Inferior parietal cortex (tissue), 1 donor: ENCODE results near the gene DACT2.
"Not testable (repeated sequence)": the region's sequence is repeated elsewhere in the genome, so short reads cannot be mapped to it uniquely, and the experiment has no call there.

Experiments
- DNase-seq: peaks from one replicate; pipeline ENCODE4 v3.0.0-alpha.2; 2016; ENCODE audit errors: extremely low spot score

Gene DACT2

DNA sequence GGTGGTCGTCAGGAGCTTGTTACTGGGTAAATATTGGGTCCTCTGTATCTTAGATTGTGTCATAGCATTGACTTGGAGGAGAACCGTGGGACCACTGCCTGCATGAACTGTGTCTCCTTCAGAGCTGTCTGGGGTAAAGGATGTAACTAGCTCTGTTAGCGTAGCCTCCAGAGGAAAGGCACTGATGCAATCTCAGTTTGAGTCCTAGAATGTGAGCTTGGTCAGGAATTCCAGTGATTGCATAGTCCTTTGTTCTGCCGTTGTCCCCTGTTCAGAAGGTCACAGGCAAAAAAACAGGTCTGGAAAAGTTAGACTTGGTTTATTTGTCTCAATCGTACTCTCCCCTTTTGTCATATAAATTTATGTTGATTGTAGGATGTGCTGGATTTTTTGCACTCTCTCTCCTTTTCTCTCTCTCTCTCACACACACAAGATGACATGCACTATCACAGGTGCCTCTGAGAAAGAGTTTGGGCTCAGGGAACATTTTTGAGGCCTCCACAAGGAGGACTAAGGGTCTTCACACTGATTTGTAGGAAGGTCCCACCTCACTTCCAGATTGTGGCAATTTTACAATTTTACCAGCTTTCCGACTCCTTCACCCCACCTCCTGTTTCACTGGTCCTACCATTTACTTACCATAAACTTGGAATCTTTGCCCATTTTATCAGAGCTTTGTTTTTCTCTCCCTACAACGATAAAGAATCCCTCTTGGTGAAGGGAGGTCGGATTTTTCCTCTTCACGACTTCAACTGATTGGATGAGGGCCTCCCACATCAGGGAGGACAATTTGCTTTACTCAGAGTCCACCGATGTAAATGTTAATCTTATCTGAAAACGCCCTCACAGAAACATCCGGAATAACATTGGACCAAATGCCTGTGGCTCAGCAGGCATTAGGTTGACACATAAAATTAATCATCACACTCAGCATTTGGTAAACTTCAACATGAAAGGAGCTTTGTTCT lies 7.0 kb upstream of the DACT2 start:
- DNase-seq = no peak

DNA sequence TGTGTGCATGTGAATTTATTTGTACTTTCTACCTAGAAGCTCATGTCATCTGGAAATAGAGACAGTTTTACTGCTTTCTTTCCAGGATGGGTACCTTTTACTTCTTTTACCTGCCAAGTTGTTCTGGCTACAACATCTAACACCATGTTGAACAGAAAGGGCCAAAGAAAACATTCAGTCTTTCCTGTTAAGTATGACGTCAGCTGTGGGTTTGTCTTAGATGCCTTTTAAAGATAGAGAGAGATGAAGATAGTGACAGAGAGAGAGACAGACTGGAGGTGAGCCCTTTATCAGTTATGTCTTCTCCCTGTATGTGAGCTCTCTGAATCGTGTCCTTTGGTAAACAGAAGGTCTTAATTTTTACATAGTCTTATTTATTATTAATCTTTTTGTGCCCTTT lies 3.4 kb upstream of the DACT2 start:
- no peak for DNase-seq

DNA sequence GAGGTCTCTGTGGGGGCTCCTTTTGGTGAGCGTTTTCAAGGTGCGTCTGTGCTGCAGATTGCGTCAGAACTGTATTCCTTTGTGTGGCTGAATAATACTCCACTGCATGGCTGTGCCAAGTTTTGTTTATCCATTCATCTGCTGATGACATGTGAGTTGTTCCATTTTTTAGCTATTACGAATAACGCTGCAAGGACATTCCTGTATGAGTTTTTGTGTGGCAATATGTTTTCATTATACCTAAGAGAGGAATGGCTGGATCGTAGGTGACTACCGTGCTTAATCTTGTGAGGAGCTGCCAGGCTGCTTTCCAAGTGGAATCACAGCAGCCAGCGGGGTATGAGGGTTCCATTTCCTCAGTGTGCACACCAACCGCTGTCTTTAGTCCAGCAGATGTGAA lies 1.1 kb upstream of the DACT2 start:
- DNase-seq = no peak

DNA sequence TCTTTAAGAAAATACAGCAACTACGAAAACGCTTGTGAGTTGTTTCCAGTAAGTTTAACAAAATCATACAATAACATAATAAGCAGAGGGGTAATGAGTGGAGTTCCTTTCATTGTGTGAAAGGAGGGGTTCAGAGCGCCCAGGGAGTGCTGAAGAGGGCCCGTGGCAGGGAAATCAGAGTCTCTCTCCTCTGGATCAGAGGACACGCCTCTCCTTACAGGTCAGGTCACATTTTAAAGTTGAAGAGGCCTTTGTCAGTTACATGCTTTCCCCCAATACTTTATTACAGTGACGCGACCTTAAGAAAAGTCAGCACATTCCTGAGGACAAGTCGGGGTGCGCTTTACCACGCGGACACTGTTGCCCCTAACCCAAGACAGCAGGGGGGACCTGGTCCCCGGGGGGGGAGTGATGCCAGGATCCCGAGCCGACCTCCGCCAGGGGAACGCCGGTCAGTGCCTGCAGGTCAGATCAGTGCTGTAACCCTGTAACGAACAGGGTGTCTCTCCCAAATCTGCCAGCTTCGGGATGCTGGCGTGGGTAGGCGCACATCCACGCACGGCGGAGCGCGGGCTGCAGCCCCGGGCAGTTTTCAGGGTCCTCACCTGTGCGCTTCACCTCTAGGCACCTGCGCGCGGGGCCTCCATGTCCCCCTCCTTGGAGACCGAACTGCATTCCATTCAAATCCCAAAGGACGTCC lies 848 bp downstream of the DACT2 start:
- no peak for DNase-seq

DNA sequence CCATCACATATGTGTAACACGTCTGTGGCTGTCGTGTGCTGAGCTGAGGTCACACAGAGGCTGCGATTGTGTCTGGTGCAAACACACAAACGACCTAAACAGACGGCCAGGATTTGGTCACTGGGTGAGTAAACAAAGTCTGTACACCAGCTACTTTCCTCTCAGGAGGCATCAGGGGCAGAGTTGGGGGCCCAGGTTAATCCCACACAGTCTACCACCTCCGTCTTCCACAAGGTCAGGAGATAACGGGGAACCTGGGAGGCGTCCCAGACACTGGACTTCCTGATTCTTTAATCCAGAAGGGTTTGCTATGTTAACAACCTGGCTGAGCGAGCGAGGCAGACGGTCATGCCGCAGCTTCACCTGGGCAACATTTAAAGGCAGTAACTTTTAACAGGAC lies 1.5 kb downstream of the DACT2 start:
- no peak for DNase-seq

DNA sequence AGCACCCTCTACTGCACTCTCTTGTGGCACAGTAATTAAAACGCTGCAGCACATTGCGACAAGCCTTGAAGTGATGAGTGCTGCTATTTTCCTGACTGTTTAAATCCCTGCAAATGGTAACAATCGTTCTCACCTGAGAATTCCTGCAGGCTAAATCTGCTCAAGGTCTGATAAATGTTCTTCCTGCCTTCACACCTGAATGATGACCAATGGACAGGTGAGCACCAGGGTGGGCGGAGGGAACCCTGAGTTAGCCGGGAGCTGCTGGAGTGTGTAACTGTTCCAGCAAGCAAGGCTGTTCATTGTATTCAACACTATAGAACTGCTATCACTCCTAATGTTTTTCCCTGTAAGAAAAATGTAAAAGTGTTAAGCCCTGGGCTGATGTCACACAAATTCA lies 4.0 kb downstream of the DACT2 start:
- no peak for DNase-seq

DNA sequence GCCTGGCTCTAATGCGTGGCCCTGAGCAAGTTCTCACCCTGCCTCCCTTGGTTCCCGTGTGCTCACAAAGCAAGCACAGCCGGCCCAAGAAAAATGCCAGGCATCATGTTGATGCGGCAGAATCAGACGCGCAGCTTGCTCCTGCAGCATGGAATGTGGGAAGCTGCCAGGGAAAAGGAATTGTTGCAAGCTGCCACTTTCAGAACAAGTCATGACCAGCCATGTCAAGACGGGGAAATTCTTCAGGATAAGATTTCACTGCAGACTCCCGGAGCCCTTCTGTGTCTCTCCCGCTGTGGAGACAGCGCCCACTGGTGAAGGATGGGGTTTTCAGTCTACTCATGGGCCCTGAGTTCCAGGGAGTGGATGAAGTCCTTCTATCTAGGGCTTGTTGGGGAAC lies 4.6 kb downstream of the DACT2 start:
- DNase-seq = no peak

DNA sequence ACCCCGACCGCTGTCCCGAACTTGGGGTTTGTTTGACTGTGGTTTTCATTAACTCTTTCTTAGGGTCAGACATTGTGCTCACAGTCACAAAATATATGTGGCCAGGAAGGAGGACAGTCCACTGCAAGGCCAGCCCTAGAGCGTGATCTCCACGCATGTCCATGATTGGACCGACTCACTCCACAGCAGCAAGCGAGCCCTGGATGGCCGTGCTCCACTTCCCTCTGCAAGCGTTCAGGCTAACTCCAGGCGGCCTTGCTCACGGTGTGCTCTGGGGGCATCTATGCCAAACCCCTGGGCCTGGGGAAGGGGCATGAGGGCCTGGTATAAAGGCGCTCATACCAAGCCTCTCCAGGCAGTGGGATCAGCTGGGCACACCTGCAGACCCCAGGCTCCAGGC lies 5.6 kb downstream of the DACT2 start:
- no peak for DNase-seq

DNA sequence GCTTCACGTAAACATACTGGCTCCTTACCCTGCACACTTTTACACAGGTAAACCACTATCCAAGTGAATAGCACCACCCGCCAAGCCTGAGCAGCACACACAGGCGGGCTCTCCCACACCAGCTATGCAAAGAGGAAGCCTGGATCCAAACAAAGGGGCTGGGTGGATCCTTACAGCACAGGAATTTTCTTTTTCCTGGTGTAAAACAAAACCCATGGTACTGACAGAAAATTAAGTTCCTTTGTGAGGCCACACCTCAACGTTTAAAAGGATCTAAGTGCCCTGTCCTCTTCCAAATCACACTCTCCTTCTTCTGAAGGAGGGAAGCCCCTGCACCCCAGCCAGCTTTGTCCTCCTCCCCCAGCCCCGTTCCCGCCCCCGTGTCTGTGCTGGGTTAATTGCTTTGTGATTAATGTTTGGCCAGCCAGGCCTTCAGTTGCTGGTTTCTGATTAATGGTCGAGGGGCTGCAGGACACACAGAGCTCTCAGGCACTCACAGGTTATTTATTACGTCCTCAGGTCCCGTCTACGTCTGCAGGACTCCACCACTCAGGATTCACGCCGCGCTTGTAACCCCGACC lies 6.1 kb downstream of the DACT2 start:
- no peak for DNase-seq

DNA sequence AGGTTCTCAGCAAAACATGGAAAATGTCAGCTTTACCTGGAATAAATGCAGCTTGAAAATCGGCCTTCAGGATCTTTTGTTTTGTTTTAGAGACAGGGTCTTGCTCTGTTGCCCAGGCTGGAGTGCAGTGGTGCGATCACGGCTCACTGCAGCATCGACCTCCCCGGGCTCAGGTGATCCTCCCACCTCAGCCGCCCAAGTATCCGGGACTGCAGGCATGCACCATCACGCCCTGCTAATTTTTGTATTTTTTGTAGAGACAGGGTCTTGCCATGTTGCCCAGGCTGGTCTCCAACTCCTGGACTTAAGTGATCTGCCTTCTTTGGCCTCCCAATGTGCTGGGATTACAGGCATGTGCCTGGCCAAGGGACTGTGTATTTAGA lies 7.5 kb downstream of the DACT2 start:
- DNase-seq = not testable (repeated sequence)

DNA sequence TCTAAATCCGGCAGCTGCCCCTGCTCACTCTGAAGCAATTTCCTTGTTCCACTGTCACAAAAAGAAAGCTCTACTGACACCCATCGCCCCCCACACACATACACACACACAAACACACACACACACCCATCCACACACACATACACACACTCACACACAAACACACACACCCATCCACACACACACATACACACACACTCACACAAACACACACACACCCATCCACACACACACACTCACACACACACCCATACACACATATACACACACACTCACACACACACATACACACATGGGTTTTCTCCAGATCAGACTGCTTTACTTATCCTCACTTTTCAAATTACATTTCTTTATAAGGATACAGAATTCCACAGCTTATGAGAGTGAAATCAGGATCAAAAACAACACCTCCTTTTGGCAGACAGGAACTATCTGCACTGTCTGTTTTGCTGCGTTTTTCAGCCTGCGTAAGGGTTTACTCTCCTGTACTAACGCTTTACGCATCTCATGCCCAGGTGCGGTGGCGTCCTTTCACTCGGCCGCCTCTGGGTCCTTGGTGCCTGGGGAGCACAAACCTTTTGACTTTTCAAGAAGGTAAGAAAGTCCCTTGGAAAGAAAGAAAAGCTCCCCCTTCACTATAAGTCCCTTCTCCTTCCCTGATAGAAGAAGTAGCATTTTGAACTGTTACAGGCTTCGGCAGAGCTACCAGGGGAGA lies 8.0 kb downstream of the DACT2 start:
- DNase-seq = no peak

DNA sequence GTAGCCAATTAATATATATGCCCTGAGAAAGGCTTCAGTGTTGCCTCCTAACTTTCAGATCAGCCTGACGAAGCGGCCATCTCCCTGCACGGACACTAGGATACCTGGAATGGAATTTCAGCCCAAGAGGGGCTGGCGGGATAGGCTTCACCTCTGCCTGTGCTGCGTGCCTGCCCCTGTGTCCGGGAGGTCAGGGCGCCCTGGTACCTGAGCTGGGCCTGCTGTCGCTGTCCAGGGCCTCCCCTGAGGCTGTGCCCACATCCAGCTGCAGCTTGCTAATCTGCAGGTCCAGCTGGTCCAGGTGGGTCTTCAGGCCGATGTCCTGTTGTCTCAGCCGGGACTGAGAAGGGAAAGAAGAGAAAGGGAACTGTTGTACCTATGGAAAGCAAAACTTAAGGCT lies 8.6 kb downstream of the DACT2 start:
- DNase-seq = no peak

DNA sequence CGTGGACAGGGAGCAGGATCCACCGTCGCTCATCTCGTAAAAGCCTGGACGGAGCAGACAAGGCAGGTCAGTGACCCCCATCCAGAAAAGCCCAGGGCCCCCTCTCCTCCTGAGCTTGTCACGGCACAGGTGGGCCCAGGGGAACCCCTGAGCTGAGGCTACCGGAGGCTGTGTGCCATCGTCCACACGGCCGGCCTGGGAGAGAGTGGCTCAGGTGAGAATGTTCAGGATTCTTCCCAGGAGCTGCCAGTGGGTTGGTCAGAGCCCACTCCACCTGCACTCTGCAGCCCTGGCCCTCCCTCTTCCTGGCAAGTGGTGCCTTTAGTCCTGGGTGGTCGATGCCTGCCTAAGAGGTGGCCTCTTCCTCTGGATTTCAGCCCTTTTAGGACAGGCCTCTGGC lies 9.2 kb downstream of the DACT2 start:
- DNase-seq = no peak

DNA sequence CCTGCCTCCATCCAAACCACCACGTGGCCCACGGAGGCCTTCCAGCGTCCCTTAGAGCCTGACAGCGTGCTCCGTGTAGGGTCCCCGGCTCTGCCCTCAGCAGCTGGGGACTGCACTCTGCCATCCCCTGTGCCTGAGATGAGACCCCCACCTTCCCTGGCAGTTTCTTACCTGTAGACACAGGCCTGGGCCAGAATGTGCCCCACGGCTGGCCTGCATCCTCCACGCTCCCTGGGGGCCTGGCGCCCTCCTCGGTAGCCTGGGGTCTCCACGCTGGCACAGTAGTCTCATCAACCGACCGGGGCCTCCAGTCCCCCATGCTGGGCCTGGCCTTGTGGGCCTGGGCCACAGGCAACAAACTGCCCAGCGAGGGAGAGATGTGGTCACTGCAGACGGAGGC lies 9.6 kb downstream of the DACT2 start:
- DNase-seq = no peak

DNA sequence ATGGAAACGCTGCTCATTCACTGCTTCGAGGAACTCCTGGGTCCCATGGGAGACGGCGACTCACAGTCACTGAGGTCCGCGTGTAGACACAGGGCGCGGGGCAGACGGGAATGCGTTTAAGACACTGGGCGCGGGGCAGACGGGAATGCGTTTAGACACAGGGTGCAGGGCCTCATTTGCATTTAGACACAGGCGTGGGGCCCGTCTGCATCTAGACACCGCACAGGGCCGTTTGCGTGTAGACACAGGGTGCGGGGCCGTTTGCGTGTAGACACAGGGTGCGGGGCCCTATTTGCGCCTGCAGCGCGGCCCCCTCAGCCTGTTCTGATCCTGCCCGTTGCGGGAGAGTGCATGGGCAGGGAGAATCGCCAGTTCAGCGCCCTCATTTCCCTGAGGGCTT lies 10.4 kb downstream of the DACT2 start:
- no peak for DNase-seq

DNA sequence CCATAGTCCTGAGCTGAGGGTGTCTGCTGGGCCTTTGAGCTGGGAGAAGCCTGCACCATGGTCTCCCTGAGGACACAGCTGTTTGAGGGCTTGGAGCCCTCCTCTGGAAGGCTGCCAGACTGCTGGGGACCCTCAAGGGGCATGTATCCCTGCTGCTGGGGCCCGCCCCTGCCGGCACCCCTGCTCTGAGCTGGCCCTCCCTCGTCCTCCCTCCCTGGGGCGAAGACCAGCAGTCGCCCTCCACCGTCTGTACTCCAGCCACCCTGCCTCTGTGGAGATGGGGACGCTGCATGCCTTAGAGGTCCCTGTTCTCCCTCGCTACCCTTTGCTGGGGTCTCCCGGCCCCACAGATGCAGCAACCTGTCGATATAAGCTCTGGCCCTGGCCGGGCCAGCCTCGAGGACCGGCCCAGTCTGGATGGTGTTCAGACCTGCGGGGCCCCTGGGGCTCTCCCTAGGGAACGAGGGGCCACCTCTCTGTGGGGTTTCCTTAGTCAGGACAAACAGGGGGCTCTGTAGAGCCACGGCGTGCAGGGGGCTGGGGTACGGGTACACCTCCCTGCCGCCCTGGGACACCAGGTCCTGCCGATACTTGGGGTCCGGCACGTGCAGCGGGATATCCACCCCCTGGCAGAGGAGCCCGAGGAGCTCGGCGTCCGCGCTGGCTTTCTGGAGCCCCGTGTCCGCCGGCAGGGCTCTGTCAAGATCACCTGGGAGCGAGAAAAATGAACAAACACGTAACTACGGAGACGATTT lies 11.0 kb downstream of the DACT2 start:
- DNase-seq = no peak

DNA sequence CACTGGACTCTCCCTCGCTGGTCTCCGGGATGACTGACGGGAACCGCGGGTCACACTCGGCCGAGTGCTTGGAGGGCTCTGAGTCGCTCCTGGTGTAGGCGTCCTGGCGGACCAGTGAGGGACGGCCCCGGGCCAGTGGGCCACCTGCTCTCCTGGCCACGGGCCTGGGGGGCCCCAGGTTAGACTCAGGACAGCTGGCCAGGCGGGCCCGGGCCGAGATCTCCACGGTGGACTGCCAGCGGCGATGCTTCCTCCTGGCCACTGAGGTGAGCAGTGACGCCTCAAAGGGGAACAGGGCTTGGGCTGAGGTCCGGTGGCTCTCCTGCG lies 11.9 kb downstream of the DACT2 start:
- no peak for DNase-seq

DNA sequence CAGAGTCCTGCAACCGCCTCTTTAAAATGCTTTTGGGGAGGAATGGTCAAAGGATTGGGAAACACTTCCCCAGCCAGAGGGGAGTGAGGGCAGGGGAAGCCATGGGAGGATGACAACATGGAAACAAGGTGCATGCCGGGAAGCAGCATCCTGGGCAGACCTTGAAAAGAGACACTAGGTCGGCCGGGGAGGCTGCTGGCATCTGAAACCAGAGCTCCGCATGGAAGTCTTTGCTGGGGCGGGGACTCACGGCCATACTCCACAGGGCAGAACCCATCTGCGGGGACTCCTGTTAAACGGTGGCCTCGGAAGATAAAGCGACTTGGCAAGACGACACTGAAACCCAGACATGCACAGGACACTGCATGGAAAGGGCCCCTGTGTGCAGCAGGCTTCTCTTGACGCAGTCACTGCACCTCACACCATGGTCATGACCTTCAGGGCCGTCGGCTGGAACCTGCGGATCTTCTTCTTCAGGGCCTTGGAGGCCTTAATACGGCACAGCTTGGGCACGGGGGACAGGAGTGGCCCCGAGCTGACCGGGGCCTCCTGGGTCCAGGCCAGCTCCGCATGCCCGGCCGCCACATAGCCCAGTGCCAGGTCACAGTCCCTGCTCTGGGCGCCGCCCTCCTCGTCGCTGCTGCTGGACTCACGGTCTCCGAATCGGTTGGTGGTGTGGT lies 12.4 kb downstream of the DACT2 start:
- no peak for DNase-seq

DNA sequence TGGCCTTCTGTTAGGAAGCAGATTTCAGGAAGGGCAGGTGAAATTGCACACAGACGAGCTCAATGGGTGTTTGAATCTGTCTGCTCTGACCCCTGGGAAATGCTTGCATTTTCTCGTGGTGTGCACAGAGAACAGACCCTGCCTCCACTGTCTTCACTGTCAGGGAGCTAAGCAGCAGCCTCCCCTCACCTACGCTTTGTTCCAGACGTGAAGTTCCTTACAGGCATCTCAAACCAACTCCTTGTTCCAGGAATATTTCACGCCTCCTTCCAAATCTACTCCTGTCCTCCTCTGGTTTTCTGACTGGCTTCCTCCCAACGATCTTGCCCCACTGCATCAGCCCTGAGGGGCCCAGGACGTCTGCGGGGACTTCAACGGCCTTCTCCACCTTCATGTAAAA lies 13.7 kb downstream of the DACT2 start:
- DNase-seq = no peak

DNA sequence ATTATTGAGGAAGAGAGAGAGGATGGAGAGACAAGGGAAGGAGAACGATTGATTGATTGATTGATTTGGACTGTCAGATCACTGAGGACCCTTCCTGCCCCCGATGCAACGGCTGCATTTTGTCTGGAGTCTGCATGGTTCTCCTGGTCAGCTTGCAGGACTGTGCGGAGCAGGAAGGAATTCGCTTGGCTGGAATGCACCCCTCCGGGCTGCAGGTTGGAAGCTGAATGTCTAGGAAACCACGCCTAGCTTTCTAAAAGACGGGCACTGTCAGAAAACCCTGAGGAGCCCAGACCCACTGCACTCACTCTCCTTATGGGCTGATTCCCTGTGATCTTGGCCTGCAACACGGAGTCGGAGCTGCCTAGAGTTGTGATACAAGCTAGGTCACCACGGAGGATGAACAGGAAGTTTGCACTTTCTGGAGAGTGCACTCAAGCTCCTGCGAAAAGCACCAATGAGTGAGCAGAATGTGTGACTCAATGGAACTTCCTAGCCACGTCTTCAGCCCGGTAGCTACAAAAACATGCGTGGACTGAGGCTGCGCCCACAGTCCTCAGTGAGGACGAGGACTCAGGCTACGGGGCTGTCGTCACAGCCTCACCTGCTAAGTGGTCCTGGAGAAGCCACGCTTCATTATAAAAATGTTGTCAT lies 14.4 kb downstream of the DACT2 start:
- DNase-seq = no peak

DNA sequence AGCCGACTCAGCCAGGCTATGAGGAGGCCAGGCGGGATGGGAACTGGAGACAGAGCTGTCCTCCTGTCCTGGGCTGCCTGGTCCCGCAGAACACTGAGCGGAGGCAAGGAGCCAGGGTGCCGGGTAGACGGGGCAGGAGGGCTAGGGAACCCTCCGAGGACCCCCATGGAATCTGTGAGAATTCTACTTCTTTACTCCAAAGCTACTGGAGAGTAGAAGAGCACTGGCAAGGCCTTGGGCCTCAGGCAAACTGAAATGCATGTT lies 14.9 kb downstream of the DACT2 start:
- DNase-seq = no peak
